DND-41 (cell line): Measurements from ENCODE around the gene AP2A2.

Experiments used
- ATAC-seq: fragments of 200-7000 bp; cut with Tn5 transposase; 3 replicates; pipeline ENCODE4 v1.9.1; 2021; ENCODE audit warnings: low read depth; ENCODE audit not compliant: insufficient read depth
- DNase-seq: peaks from one replicate; pipeline ENCODE4 v3.0.0-alpha.2; 2020
- H2AFZ ChIP-seq: 2 replicates; pipeline ENCODE4 v1.6.0; 2012; ENCODE audit warnings: low read depth, low read length
- H3K27ac ChIP-seq: 2 replicates; pipeline ENCODE4 v1.5.1; 2012; ENCODE audit warnings: low read length, inconsistent platforms
- H3K27me3 ChIP-seq: fragments of 200-600 bp; sonication (generic); 2 replicates; pipeline ENCODE4 v1.6.0; 2012; ENCODE audit warnings: low read length, mild to moderate bottlenecking, inconsistent platforms; ENCODE audit not compliant: insufficient read depth, poor library complexity
- H3K36me3 ChIP-seq: 2 replicates; pipeline ENCODE4 v1.5.1; 2012; ENCODE audit warnings: low read length, inconsistent platforms; ENCODE audit not compliant: insufficient read depth
- H3K4me1 ChIP-seq: 2 replicates; pipeline ENCODE4 v1.5.1; 2012; ENCODE audit warnings: mild to moderate bottlenecking, low read length; ENCODE audit not compliant: insufficient read depth
- H3K4me2 ChIP-seq: 2 replicates; pipeline ENCODE4 v1.6.0; 2012; ENCODE audit warnings: mild to moderate bottlenecking, moderate library complexity, low read length, inconsistent platforms; ENCODE audit not compliant: insufficient read depth
- H3K4me3 ChIP-seq, 2 experiments: fragments of 200-600 bp in 1 of 2; shearing (Covaris generic) in 1 of 2; 2 replicates each; pipeline ENCODE4 v1.5.1; 2012 to 2016; ENCODE audit warnings: inconsistent platforms in 2 of 2, low read length in 2 of 2, mild to moderate bottlenecking in 2 of 2, low read depth in 1 of 2, moderate library complexity in 1 of 2
- H3K79me2 ChIP-seq: 2 replicates; pipeline ENCODE4 v1.6.0; 2012; ENCODE audit warnings: low read length, inconsistent platforms; ENCODE audit not compliant: insufficient read depth
- H3K9ac ChIP-seq: 2 replicates; pipeline ENCODE4 v1.6.0; 2012; ENCODE audit warnings: low read depth, mild to moderate bottlenecking, inconsistent platforms, low read length, moderate library complexity
- H3K9me3 ChIP-seq: 2 replicates; pipeline ENCODE4 v1.5.1; 2012; ENCODE audit warnings: low read length, moderate library complexity, mild to moderate bottlenecking, inconsistent platforms; ENCODE audit not compliant: insufficient read depth, severe bottlenecking
- H4K20me1 ChIP-seq: 2 replicates; pipeline ENCODE4 v1.6.0; 2012; ENCODE audit warnings: low read length; ENCODE audit not compliant: insufficient read depth
- EZH2 ChIP-seq: IDR thresholded peaks from 3 replicates; pipeline ENCODE4 v1.6.1; 2012; ENCODE audit warnings: borderline replicate concordance, low read depth, mild to moderate bottlenecking, moderate library complexity, low read length, inconsistent platforms; ENCODE audit not compliant: severe bottlenecking
- TF ChIP-seq, protein P1 (sequence below): IDR thresholded peaks from 2 replicates; pipeline ENCODE4 v1.5.1; 2012; ENCODE audit warnings: borderline replicate concordance, low read length, moderate library complexity, mild to moderate bottlenecking; ENCODE audit not compliant: poor library complexity, severe bottlenecking; ENCODE audit errors: extremely low read depth

Gene AP2A2

DNA sequence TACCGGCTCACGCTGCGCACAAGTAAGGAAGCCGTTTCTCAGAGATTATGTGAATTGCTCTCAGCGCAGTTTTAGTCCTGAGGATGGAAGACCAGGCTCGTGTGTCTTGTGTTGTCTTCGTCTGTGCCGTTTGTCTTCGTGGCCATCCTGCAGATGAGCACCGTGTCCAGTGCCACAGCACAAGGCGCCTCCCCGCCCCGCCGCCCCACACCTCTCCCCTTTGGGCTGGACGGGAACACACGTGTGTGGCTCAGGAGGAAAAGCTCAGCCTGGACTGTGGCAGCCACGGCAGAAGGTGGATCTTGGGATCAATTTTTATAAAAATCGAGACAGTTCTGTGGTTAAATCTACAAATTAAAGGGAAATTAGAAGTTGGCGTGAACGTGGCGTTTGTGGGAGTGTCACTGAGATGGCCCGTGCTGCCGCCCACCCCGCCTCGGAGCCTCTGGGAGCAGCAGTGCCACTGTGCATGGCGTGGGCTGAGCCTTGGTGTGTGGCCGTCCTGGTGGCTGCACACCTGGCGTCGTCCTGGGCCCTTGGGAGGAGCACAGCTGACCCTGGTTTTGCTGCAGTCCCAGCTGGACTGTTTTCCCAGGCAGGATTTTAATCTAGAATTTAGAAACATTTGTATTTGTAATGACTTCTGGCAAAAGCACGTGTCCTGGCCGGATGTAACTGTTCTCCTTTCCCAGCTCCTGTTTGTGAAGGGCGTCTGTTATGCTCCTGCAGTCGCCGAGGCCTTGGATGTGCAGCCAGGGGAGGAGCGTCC, 85.1 kb downstream of the AP2A2 start:
- peaks cover 48% of the 10 kb centered on the region for H3K36me3 ChIP-seq
- DNase-seq = no peak

DNA sequence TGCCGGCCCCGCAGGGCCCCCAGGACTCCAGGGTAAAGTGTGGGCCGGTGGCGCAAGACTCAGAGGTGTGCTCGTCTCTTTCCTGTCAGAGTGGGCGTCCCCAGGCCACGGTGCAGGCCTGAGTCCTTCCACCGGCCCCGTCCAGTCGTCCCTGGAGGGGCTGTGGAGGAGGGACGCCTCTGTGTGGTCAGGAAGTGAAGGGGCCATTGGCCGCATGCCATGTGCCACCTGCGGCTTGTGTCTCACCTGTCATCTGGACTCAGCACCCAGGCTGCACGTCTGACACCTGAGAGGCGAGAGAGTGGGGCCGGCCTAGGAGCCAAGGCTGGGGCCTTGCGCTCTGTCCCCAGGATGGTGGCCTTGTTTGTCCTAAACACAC, 85.6 kb downstream of the AP2A2 start:
- H3K4me3 ChIP-seq = no peak overlapping the region
- no peaks in the 10 kb centered on the region for H3K4me1 ChIP-seq
- H3K9ac ChIP-seq = no peak overlapping the region
- H3K27me3 ChIP-seq = no peaks in the 10 kb centered on the region
- TF ChIP-seq, protein P1, sequence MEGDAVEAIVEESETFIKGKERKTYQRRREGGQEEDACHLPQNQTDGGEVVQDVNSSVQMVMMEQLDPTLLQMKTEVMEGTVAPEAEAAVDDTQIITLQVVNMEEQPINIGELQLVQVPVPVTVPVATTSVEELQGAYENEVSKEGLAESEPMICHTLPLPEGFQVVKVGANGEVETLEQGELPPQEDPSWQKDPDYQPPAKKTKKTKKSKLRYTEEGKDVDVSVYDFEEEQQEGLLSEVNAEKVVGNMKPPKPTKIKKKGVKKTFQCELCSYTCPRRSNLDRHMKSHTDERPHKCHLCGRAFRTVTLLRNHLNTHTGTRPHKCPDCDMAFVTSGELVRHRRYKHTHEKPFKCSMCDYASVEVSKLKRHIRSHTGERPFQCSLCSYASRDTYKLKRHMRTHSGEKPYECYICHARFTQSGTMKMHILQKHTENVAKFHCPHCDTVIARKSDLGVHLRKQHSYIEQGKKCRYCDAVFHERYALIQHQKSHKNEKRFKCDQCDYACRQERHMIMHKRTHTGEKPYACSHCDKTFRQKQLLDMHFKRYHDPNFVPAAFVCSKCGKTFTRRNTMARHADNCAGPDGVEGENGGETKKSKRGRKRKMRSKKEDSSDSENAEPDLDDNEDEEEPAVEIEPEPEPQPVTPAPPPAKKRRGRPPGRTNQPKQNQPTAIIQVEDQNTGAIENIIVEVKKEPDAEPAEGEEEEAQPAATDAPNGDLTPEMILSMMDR = no peak
- TF ChIP-seq EZH2 = no peak
- H3K79me2 ChIP-seq = no peaks in the 10 kb centered on the region
- H2AFZ ChIP-seq = no peak overlapping the region
- no peak overlapping the region for H3K4me2 ChIP-seq
- no peak for ATAC-seq
- H3K27ac ChIP-seq = no peak overlapping the region
- no peaks in the 10 kb centered on the region for H3K9me3 ChIP-seq
- H4K20me1 ChIP-seq = peaks cover 3% of the 10 kb centered on the region; the same call in 1 of the 2 replicates
- H3K36me3 ChIP-seq = peaks cover 44% of the 10 kb centered on the region
- DNase-seq = no peak

More for the DNA sequence above, 85.1 kb downstream of the AP2A2 start:
- Histone ChIP-seq H3K4me3 (no peak overlapping the region), H3K79me2 (no peaks in the 10 kb centered on the region), H2AFZ (no peak overlapping the region), H3K4me1 (no peaks in the 10 kb centered on the region), H3K4me2 (no peak overlapping the region), H3K27me3 (no peaks in the 10 kb centered on the region), H3K9me3 (no peaks in the 10 kb centered on the region), H4K20me1 (peaks cover 3% of the 10 kb centered on the region; the same call in 1 of the 2 replicates), H3K27ac (no peak overlapping the region), H3K9ac (no peak overlapping the region)
- no peak for TF ChIP-seq EZH2
- TF ChIP-seq, protein P1 = no peak
- ATAC-seq = no peak

DNA sequence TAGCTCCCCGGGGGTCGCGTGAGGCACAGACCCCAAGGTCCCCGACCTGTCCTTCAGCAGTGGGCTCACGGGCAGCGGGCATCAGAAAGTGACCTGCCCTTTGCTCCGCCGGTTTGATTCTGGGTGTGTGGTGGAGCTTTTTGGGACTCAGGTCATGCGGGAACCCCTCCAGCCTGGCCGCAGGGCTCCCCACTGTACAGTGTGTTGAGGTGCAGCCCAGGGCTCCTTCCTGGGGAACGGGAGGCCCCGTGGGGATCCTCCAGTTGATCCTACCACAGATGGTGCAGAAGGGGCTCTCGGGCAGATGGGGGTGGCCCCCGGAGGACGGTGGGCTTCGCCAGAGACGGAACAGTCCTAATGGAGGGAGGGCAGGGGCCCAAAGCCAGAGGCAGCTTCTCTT, 86.6 kb downstream of the AP2A2 start:
- no peaks in the 10 kb centered on the region for H3K4me1 ChIP-seq
- H3K36me3 ChIP-seq = peaks cover 44% of the 10 kb centered on the region
- H3K4me2 ChIP-seq = no peak overlapping the region
- TF ChIP-seq, protein P1 = no peak
- TF ChIP-seq EZH2 = no peak
- no peak overlapping the region for H3K4me3 ChIP-seq
- H4K20me1 ChIP-seq = peaks cover 3% of the 10 kb centered on the region; the same call in 1 of the 2 replicates
- H3K27me3 ChIP-seq = no peaks in the 10 kb centered on the region
- H3K9me3 ChIP-seq = no peaks in the 10 kb centered on the region
- DNase-seq (no peak), ATAC-seq (no peak)
- H3K9ac ChIP-seq = no peak overlapping the region
- no peak overlapping the region for H3K27ac ChIP-seq
- no peak overlapping the region for H2AFZ ChIP-seq
- no peaks in the 10 kb centered on the region for H3K79me2 ChIP-seq
